ENCODE measurements around the gene RALGAPA2.

RALGAPA2 gene

GRCh38 chr20:20734475-20734948 lies 22.1 kb upstream of the RALGAPA2 start:
- no peaks in the 10 kb centered on the region for H3K27me3 ChIP-seq (ENCODE audit: insufficient read depth, insufficient read length)
- H3K36me3 ChIP-seq (ENCODE audit: insufficient read depth, insufficient read length, low read length) = no peaks in the 10 kb centered on the region
- no peaks in the 10 kb centered on the region for H3K4me1 ChIP-seq (ENCODE audit: insufficient read depth, insufficient read length)
- H3K4me3 ChIP-seq (ENCODE audit: insufficient read length, low read depth) = no peak overlapping the region
- no peaks in the 10 kb centered on the region for H3K9me3 ChIP-seq (ENCODE audit: insufficient read depth, low read length)
- H3K9ac ChIP-seq (ENCODE audit: insufficient read length, low read depth) = no peak overlapping the region
- no peak for DNase-seq (ENCODE audit: low read depth, low spot score)
- no peak for TF ChIP-seq YY1 (IDR thresholded peaks at IDR 0.05; ENCODE audit: insufficient read depth, insufficient read length)
- no peak for TF ChIP-seq SUZ12 (IDR thresholded peaks at IDR 0.05; ENCODE audit: extremely low read depth, insufficient read depth, insufficient read length)
- no peak for TF ChIP-seq ZNF274 (IDR thresholded peaks at IDR 0.05; ENCODE audit: low read depth, low read length)

GRCh38 chr20:20733943-20734342 lies 21.5 kb upstream of the RALGAPA2 start:
- TF ChIP-seq SUZ12 (IDR thresholded peaks at IDR 0.05; ENCODE audit: extremely low read depth, insufficient read depth, insufficient read length) (no peak), ZNF274 (IDR thresholded peaks at IDR 0.05; ENCODE audit: low read depth, low read length) (no peak), YY1 (IDR thresholded peaks at IDR 0.05; ENCODE audit: insufficient read depth, insufficient read length) (no peak)
- Histone ChIP-seq H3K9ac (ENCODE audit: insufficient read length, low read depth) (no peak overlapping the region), H3K4me3 (ENCODE audit: insufficient read length, low read depth) (no peak overlapping the region)

DNA sequence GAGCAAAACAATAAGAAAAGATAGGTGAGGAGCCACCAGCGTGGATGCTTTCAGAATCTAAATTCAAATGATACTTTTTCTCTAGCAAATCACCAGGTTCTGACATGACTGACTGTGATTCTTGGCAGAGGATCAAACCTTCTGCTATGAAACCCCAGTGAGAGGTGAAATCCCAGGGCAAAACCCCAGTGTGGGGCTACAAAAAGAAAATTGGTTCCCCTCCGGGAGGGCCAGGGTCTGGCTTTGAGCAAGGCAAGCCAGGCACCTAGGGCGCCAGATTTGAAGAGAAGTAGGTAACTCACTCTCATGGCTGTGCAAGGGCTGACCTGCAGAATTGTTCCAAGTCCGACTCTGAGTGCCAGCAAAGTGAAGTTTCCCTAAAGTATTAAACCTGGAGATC lies 20.2 kb upstream of the RALGAPA2 start:
- TF ChIP-seq SUZ12 (IDR thresholded peaks at IDR 0.05; ENCODE audit: extremely low read depth, insufficient read depth, insufficient read length) = no peak
- no peak for TF ChIP-seq ZNF274 (IDR thresholded peaks at IDR 0.05; ENCODE audit: low read depth, low read length)
- no peak for TF ChIP-seq YY1 (IDR thresholded peaks at IDR 0.05; ENCODE audit: insufficient read depth, insufficient read length)
- no peaks in the 10 kb centered on the region for H3K4me1 ChIP-seq (ENCODE audit: insufficient read depth, insufficient read length)
- H3K9me3 ChIP-seq (ENCODE audit: insufficient read depth, low read length) = no peaks in the 10 kb centered on the region
- H3K4me3 ChIP-seq (ENCODE audit: insufficient read length, low read depth) = no peak overlapping the region
- no peaks in the 10 kb centered on the region for H3K27me3 ChIP-seq (ENCODE audit: insufficient read depth, insufficient read length)
- H3K36me3 ChIP-seq (ENCODE audit: insufficient read depth, insufficient read length, low read length) = no peaks in the 10 kb centered on the region
- DNase-seq (ENCODE audit: low read depth, low spot score) = no peak
- H3K9ac ChIP-seq (ENCODE audit: insufficient read length, low read depth) = no peak overlapping the region

More at GRCh38 chr20:20733943-20734342, 21.5 kb upstream of the RALGAPA2 start:
- H3K36me3 ChIP-seq (ENCODE audit: insufficient read depth, insufficient read length, low read length) = no peaks in the 10 kb centered on the region
- no peaks in the 10 kb centered on the region for H3K9me3 ChIP-seq (ENCODE audit: insufficient read depth, low read length)
- no peaks in the 10 kb centered on the region for H3K4me1 ChIP-seq (ENCODE audit: insufficient read depth, insufficient read length)
- no peak for DNase-seq (ENCODE audit: low read depth, low spot score)
- H3K27me3 ChIP-seq (ENCODE audit: insufficient read depth, insufficient read length) = no peaks in the 10 kb centered on the region

DNA sequence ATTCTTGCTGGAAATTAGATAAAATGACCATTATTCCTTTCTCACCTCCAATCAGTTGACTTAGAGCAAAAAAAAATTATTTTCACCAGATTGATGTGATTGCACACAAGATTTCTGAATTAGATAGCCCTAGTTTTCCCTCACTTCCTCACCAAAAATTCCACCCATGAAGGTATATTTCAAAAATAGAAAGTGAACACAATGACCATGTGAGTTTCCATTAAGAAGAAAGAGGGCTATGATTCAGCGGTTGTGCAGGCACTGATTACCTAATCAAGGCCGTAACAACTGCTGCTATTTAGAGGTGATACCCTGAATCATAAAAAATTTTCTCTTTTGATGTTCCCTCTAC lies 19.5 kb upstream of the RALGAPA2 start:
- Histone ChIP-seq H3K4me3 (ENCODE audit: insufficient read length, low read depth) (no peak overlapping the region), H3K36me3 (ENCODE audit: insufficient read depth, insufficient read length, low read length) (no peaks in the 10 kb centered on the region), H3K27me3 (ENCODE audit: insufficient read depth, insufficient read length) (no peaks in the 10 kb centered on the region), H3K4me1 (ENCODE audit: insufficient read depth, insufficient read length) (no peaks in the 10 kb centered on the region), H3K9ac (ENCODE audit: insufficient read length, low read depth) (no peak overlapping the region), H3K9me3 (ENCODE audit: insufficient read depth, low read length) (no peaks in the 10 kb centered on the region)
- DNase-seq (ENCODE audit: low read depth, low spot score) = no peak
- no peak for TF ChIP-seq SUZ12 (IDR thresholded peaks at IDR 0.05; ENCODE audit: extremely low read depth, insufficient read depth, insufficient read length)
- TF ChIP-seq ZNF274 (IDR thresholded peaks at IDR 0.05; ENCODE audit: low read depth, low read length) = no peak
- TF ChIP-seq YY1 (IDR thresholded peaks at IDR 0.05; ENCODE audit: insufficient read depth, insufficient read length) = no peak

GRCh38 chr20:20731000-20731944 lies 18.8 kb upstream of the RALGAPA2 start:
- no peak for DNase-seq (ENCODE audit: low read depth, low spot score)
- Histone ChIP-seq H3K4me3 (ENCODE audit: insufficient read length, low read depth) (no peak overlapping the region), H3K9me3 (ENCODE audit: insufficient read depth, low read length) (no peaks in the 10 kb centered on the region), H3K4me1 (ENCODE audit: insufficient read depth, insufficient read length) (no peaks in the 10 kb centered on the region), H3K27me3 (ENCODE audit: insufficient read depth, insufficient read length) (no peaks in the 10 kb centered on the region), H3K9ac (ENCODE audit: insufficient read length, low read depth) (no peak overlapping the region), H3K36me3 (ENCODE audit: insufficient read depth, insufficient read length, low read length) (no peaks in the 10 kb centered on the region)
- no peak for TF ChIP-seq SUZ12 (IDR thresholded peaks at IDR 0.05; ENCODE audit: extremely low read depth, insufficient read depth, insufficient read length)
- no peak for TF ChIP-seq ZNF274 (IDR thresholded peaks at IDR 0.05; ENCODE audit: low read depth, low read length)
- TF ChIP-seq YY1 (IDR thresholded peaks at IDR 0.05; ENCODE audit: insufficient read depth, insufficient read length) = no peak

GRCh38 chr20:20729563-20729962 lies 17.1 kb upstream of the RALGAPA2 start:
- Histone ChIP-seq H3K4me1 (ENCODE audit: insufficient read depth, insufficient read length) (no peaks in the 10 kb centered on the region), H3K9me3 (ENCODE audit: insufficient read depth, low read length) (no peaks in the 10 kb centered on the region), H3K4me3 (ENCODE audit: insufficient read length, low read depth) (no peak overlapping the region), H3K9ac (ENCODE audit: insufficient read length, low read depth) (no peak overlapping the region), H3K36me3 (ENCODE audit: insufficient read depth, insufficient read length, low read length) (no peaks in the 10 kb centered on the region), H3K27me3 (ENCODE audit: insufficient read depth, insufficient read length) (no peaks in the 10 kb centered on the region)
- TF ChIP-seq ZNF274 (IDR thresholded peaks at IDR 0.05; ENCODE audit: low read depth, low read length) (no peak), YY1 (IDR thresholded peaks at IDR 0.05; ENCODE audit: insufficient read depth, insufficient read length) (no peak), SUZ12 (IDR thresholded peaks at IDR 0.05; ENCODE audit: extremely low read depth, insufficient read depth, insufficient read length) (no peak)
- DNase-seq (ENCODE audit: low read depth, low spot score) = no peak

DNA sequence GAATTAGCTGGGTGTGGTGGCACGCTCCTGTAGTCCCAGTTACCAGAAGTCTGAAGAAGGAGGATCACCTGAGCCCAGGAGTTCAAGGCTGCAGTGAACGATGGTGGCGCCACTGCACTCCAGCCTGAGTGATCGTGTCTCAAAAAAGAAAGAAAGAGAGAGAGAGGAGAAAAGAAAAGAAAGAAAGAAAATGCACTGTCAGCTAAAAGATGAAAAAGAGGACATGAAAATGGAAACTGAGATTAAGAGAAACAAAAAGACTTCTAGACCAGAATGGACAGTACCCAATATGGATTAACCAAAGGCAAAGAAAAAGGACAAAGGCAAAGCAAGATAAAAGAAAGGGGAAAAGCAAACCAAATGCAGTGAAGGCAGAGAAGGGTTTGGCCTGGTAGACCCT lies 9.0 kb upstream of the RALGAPA2 start:
- H3K27me3 ChIP-seq (ENCODE audit: insufficient read depth, insufficient read length) = no peaks in the 10 kb centered on the region
- no peaks in the 10 kb centered on the region for H3K36me3 ChIP-seq (ENCODE audit: insufficient read depth, insufficient read length, low read length)
- no peak for DNase-seq (ENCODE audit: low read depth, low spot score)
- no peaks in the 10 kb centered on the region for H3K4me1 ChIP-seq (ENCODE audit: insufficient read depth, insufficient read length)
- H3K9me3 ChIP-seq (ENCODE audit: insufficient read depth, low read length) = no peaks in the 10 kb centered on the region
- H3K9ac ChIP-seq (ENCODE audit: insufficient read length, low read depth) = no peak overlapping the region
- TF ChIP-seq YY1 (IDR thresholded peaks at IDR 0.05; ENCODE audit: insufficient read depth, insufficient read length) = no peak
- TF ChIP-seq SUZ12 (IDR thresholded peaks at IDR 0.05; ENCODE audit: extremely low read depth, insufficient read depth, insufficient read length) = no peak
- TF ChIP-seq ZNF274 (IDR thresholded peaks at IDR 0.05; ENCODE audit: low read depth, low read length) = no peak
- no peak overlapping the region for H3K4me3 ChIP-seq (ENCODE audit: insufficient read length, low read depth)

Data from NT2/D1 (cell line).